HG02885 (cell line): ENCODE measurements around the gene GYS1.
"Not testable (repeated sequence)": the region's sequence is repeated elsewhere in the genome, so short reads cannot be mapped to it uniquely, and the experiment has no call there.

Experiments used
- ATAC-seq: cut with Tn5 transposase; IDR thresholded peaks from one replicate; pipeline ENCODE4 v1.9.1; 2021; ENCODE audit warnings: mild to moderate bottlenecking; ENCODE audit not compliant: unreplicated experiment, poor library complexity

The GYS1 gene

GRCh38 chr19:48947258-48947542 is 45.9 kb downstream of the GYS1 start:
- no peak for ATAC-seq

- ATAC-seq, result no peak
Measured at GRCh38 chr19:48946463-48947257, 46.4 kb downstream of the GYS1 start.

- ATAC-seq, result no peak
Measured at GRCh38 chr19:48945817-48946216, 47.3 kb downstream of the GYS1 start.

GRCh38 chr19:48945415-48945814 is 47.7 kb downstream of the GYS1 start:
- ATAC-seq, result no peak

- ATAC-seq, result no peak
Measured at GRCh38 chr19:48943081-48943480, 50.0 kb downstream of the GYS1 start.

- ATAC-seq, result no peak
Measured at GRCh38 chr19:48940902-48941301, 52.2 kb downstream of the GYS1 start.

- no peak for ATAC-seq
Measured at GRCh38 chr19:48938256-48938655, 54.9 kb downstream of the GYS1 start.

- no peak for ATAC-seq
Measured at GRCh38 chr19:48935864-48936263, 57.2 kb downstream of the GYS1 start.

GRCh38 chr19:48934837-48935236 is 58.3 kb downstream of the GYS1 start:
- no peak for ATAC-seq

GRCh38 chr19:48933382-48933932 is 59.7 kb downstream of the GYS1 start, which contains the start of gene DHDH:
Gene DHDH, plus strand, starts transcription at chr19:48933699. Its CDS starts 23 bp downstream, at chr19:48933722.
- peak; percentile 45 for ATAC-seq

GRCh38 chr19:48928164-48929025 is 64.7 kb downstream of the GYS1 start:
- ATAC-seq, result no peak

GRCh38 chr19:48927692-48928091 is 65.4 kb downstream of the GYS1 start:
- ATAC-seq, result not testable (repeated sequence)

- ATAC-seq, result no peak
Measured at GRCh38 chr19:48926909-48927308, 66.2 kb downstream of the GYS1 start.

GRCh38 chr19:48925890-48926289 is 67.2 kb downstream of the GYS1 start:
- ATAC-seq, result not testable (repeated sequence)

- ATAC-seq, result no peak
Measured at GRCh38 chr19:48925240-48925843, 67.8 kb downstream of the GYS1 start.

GRCh38 chr19:48922548-48923490 is 70.3 kb downstream of the GYS1 start:
- ATAC-seq, result no peak

GRCh38 chr19:48921721-48922500 is 71.2 kb downstream of the GYS1 start:
- no peak for ATAC-seq

GRCh38 chr19:48920949-48921348 is 72.2 kb downstream of the GYS1 start:
- no peak for ATAC-seq

GRCh38 chr19:48919271-48919670 is 73.8 kb downstream of the GYS1 start:
- ATAC-seq, result not testable (repeated sequence)
